A172 (cell line): ENCODE data around the gene APBB1IP. TPM values are rescaled to one million over a fixed set of nuclear protein-coding genes. Genes with fewer than 3 reads are reported as not detected.

Experiments
- total RNA-seq: library from RNA; depleted of rRNA; stranded (reverse); fragments of >200 nt; shearing (Covaris generic); gene quantifications from 2 replicates; pipeline ENCODE4 v1.2.3, GENCODE V29; 2014; rRNA removed

APBB1IP gene
- total RNA-seq, 1 experiment from 2014 or later = not detected

Other genes starting within 250 kb of the APBB1IP start
- gene GAD2, start 221.6 kb upstream of the APBB1IP start, total RNA-seq = not detected in 2 replicates